GM08714 (cell line): ENCODE results near the gene HRC.
"Not testable (repeated sequence)": the region's sequence is repeated elsewhere in the genome, so short reads cannot be mapped to it uniquely, and the experiment has no call there.

Source experiments
- H3K4me3 ChIP-seq: fragments of 200-500 bp; sonication (Bioruptor generic); 2 replicates; pipeline ENCODE4 v1.5.1; 2014; ENCODE audit warnings: mild to moderate bottlenecking, low read length, inconsistent platforms
- ZNF274 ChIP-seq: IDR thresholded peaks from 2 replicates; pipeline ENCODE4 v1.6.1; 2012; ENCODE audit warnings: mild to moderate bottlenecking, low read depth, low read length

Gene HRC

GRCh38 chr19:49151267-49152118 lies 3.7 kb downstream of the HRC start:
- H3K4me3 ChIP-seq = no peak overlapping the region
- TF ChIP-seq ZNF274 = no peak

DNA sequence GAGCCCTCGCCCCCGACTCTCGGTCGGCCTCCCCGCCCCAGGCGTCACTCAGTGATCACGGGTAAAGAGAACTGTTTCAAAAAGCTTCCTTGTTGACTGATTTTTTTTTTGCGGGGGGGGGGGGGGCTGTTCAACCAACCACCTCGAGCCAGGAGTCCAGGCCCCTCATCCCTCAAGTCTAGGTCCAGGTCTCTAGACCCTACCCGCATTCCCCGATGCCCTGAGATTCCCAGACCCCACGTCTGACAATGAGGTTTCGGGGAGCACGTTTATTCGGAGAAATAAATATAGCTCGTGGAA lies 4.3 kb downstream of the HRC start:
- TF ChIP-seq ZNF274 = no peak
- H3K4me3 ChIP-seq = no peak overlapping the region

DNA sequence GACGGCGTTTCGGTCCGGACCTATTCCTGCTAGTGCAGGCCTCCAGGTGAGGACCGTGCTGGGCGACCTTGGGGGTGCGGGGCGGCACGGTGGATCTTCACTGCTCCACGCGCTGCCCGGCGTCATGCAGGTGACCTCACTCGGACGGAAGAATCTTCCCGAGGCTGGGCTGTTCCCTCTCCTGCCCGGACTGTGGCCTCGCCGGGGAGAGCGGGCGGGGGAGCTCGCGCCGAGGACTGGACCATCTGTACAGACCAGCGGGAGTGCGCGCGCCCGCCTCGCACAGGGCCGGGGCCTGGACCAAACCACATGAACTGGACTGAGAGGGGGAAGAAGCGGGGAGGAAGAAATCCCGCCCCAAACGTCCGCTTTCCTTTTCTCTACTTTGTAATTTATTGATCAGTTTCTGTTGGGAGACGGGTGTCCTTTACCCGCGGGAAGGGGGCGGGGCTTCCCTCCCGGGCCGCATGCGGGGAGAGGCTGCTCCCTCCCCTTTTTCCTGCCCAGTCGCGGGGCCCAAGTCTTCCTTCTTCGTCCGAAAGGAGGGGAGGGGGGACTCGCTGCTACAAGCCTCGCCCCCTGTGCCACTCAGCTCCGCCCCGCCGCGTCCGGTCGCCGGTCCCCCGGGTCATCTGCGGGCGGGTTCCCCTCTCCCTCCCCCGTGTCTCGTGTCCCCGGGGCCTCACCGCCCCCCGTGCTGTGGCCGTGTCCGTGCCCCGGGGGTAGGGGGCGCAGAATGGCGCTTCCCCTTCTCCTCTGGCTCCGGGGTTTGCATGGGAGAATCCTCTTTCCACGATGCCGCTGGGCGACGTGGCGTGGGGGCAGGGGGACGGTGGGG lies 4.9 kb downstream of the HRC start:
- H3K4me3 ChIP-seq = peak overlapping the region; percentile 50; the same call in 1 of the 2 replicates

DNA sequence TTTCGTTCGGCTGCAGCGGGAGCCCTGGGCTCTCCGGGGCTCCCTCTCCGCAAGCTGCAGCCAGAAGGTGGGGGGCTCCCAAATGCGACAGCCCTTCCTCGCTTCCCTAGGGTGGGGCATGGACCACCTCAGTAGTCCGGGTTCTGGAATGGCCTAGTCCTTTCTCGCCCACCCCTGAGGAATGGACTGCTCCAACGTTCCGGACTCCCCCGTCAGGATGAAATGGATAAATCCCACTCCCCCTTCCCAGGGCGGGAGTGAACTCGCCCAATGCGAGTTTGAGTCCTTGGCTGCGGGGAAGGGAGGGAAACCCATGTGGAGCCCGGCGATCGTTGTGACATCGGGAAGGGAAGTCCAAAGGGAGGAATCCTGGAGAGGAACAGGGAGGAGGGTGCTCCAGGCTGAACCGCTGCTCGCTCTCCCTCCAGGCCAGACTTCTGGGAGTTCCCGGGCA lies 5.5 kb downstream of the HRC start:
- H3K4me3 ChIP-seq = peak overlapping the region; percentile 50; the same call in 1 of the 2 replicates
- no peak for TF ChIP-seq ZNF274

More for the DNA sequence above, 4.9 kb downstream of the HRC start:
- TF ChIP-seq ZNF274 = no peak

DNA sequence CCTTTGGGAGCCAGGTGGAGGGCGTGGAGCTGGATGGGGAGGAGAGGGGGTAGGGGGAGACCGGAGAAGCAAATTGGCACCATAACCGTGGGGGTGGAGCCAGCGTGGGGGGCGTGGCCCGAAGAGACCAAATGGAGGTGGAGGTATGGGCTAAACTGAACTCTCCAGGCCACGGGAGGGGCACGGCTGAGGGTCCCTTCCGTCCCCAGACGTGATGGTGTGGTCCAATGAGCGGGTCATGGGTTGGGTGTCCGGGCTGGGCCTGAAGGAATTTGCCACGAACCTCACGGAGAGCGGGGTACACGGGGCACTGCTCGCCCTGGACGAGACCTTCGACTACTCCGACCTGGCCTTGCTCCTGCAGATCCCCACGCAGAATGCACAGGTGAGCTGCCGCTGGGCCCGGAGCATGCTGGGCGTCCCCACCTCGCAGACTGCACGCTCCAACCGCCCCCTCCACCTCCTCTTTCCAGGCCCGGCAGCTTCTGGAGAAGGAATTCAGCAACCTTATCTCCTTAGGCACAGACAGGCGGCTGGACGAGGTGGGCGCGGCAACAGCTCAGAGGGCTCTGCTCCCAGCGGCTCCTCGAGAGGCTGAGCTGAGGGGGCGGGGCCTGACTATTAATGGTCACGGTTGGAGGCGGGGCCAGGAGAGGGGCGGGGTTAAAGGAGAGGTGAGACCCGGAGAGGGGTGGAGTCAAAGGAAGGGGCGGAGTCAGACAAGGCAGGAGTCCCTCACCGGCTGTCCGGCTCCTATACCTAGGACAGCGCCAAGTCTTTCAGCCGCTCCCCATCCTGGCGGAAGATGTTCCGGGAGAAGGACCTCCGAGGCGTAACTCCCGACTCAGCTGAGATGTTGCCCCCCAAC lies 6.2 kb downstream of the HRC start:
- H3K4me3 ChIP-seq = peak overlapping the region; percentile 50; the same call in 1 of the 2 replicates
- no peak for TF ChIP-seq ZNF274

- H3K4me3 ChIP-seq = no peak overlapping the region
- no peak for TF ChIP-seq ZNF274
Measured at GRCh38 chr19:49148044-49148682, 7.0 kb downstream of the HRC start.

GRCh38 chr19:49146408-49146770 lies 8.8 kb downstream of the HRC start:
- not testable (repeated sequence) for H3K4me3 ChIP-seq

DNA sequence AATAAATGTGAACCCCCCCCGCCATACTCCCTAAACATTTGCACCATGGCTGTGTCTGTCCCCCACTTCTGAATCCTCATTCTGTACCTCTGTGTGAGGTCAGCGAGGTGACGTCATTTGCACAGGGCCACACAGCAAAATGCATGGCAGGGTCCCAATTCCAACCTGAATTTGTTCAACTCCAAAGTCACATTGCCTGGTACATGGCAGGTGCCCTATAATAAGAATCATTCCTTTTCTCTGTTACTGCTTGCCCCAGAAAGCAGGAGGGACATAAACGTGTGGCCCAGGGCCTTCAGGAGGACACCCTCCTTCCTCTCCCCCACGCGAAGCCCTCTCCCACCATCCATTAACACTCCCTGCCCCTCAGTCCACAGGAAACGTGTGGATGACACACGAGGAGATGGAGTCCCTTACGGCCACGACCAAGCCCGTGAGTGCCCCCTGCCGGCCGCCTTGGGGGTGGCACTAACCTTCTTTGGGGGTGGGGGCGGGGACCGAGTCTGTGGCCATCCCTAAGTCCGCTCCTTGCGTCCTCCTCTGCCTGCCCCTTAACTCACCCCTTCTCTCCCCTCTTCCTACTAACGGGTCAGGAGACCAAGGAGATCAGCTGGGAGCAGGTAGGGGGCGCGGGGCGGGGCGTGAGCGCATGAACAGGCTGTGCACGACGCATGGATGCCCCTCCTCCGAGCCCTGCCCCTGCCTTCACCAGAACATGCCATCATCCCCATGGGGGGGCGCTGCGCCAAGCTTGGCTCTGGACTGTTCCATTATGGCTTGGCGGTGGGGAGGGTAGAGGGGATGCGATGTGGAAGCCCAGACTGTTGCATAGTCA lies 9.4 kb downstream of the HRC start:
- no peak overlapping the region for H3K4me3 ChIP-seq
- no peak for TF ChIP-seq ZNF274

- no peak for TF ChIP-seq ZNF274
- H3K4me3 ChIP-seq = no peak overlapping the region
Measured at GRCh38 chr19:49142866-49143335, 12.3 kb downstream of the HRC start.

GRCh38 chr19:49141352-49141751 lies 13.8 kb downstream of the HRC start:
- no peak for TF ChIP-seq ZNF274
- H3K4me3 ChIP-seq = no peak overlapping the region

GRCh38 chr19:49140951-49141350 lies 14.2 kb downstream of the HRC start:
- no peak for TF ChIP-seq ZNF274
- H3K4me3 ChIP-seq = no peak overlapping the region

DNA sequence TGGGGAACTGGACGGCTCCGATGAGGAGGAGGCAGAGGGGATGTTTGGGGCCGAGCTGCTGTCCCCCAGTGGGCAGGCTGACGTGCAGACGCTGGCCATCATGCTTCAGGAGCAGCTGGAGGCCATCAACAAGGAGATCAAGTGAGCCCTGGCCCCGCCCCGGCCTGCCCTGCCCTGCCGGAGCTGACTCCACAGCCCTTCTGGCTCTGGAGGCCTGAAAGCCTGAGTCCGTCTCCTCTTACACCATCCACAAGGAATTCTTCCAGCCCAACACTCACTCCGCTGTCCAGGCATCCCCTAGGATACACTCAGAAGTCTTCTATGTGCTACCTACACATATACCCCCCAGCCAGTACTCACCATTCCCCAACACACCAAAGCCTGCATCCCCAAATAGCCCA lies 18.4 kb downstream of the HRC start:
- TF ChIP-seq ZNF274 = no peak
- no peak overlapping the region for H3K4me3 ChIP-seq

DNA sequence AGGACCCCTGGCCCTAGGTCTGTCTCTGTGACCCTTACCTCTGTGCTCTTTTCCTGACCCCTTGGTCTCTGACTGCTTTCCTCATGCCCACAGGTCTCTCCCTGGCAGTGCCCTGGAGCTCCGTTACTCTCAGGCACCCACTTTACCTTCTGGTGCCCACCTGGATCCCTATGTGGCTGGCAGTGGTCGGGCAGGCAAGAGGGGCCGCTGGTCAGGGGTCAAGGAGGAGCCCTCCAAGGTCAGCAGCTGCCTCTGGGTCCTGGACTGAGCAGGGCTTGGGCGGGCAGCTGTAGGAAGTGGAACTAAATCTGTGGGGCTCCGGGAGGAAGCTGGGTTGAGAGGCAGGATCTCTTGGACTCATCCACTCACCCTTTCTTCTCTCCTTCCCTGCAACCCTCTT lies 19.5 kb downstream of the HRC start:
- H3K4me3 ChIP-seq = no peak overlapping the region
- no peak for TF ChIP-seq ZNF274
